ENCODE measurements around the gene UVRAG. TPM values are rescaled to one million over a fixed set of nuclear protein-coding genes. Genes with fewer than 3 reads are reported as not detected.
A peak's percentile ranks its signal among the peaks of the same experiment; 100 is the strongest.

Gene UVRAG
- 10 to 100 TPM; 18.2 to 19.9 TPM for total RNA-seq

DNA sequence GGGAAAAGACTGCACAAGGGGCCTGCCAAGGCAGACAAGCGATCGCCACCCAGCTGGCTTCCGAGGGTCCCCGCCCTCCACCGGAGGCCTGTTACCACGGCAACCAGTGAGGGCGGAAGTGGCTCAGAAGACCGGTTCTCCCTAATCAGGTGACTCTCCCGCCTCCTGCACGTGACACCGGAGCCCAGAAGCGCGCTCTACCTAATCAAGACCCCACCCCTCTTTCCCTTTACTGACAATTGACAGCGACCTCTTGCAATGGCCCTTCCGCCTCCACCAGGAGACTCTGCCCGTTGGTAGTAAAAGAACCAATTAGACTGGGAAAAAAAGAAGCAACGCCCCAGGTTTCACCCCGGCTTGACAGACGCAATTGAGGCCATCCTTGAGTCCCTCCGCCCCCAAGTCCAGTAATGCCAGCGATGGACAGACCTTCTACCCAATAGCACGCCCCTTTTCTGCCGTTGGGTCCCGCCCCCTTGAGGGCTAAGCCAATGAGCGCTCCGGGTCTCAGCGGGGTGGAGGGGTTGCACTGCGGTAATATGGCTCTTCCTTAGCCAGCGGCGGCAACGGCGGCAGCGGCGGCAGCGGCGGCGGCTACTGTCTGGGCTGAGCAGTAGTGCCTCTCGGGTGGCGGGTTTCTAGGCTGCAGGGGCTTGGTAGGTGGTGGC is at the start of gene UVRAG:
TSS of gene UVRAG (plus strand) at position 534 of the 668 bp plus-strand sequence. CDS start 198 bp downstream, outside the sequence.
- peaks cover 3% of the 10 kb centered on the region for H3K36me3 Mint-ChIP-seq (ENCODE audit: low read depth)
- no peak within 1 kb of the TSS for H3K4me3 Mint-ChIP-seq
- peak; percentile 98 for DNase-seq
- peak within 1 kb of the TSS; percentile 84 for H3K27ac Mint-ChIP-seq
- H3K27me3 Mint-ChIP-seq: no peaks in the 10 kb centered on the region
- ChIA-PET CTCF (interaction anchor here (1.2 to 5.9 kb wide), 3 partner anchors 9 to 109 kb away, joined by 5 to 59 read pairs (median 5); no protein-coding TSS in a partner anchor), POLR2A (interaction anchor here (0.9 to 1.2 kb wide), 4 partner anchors 9 to 292 kb away, joined by 3 to 4 read pairs (median 4); no protein-coding TSS in a partner anchor)
- H3K9me3 Mint-ChIP-seq: no peaks in the 10 kb centered on the region
- peaks cover 22% of the 10 kb centered on the region for H3K4me1 Mint-ChIP-seq

DNA sequence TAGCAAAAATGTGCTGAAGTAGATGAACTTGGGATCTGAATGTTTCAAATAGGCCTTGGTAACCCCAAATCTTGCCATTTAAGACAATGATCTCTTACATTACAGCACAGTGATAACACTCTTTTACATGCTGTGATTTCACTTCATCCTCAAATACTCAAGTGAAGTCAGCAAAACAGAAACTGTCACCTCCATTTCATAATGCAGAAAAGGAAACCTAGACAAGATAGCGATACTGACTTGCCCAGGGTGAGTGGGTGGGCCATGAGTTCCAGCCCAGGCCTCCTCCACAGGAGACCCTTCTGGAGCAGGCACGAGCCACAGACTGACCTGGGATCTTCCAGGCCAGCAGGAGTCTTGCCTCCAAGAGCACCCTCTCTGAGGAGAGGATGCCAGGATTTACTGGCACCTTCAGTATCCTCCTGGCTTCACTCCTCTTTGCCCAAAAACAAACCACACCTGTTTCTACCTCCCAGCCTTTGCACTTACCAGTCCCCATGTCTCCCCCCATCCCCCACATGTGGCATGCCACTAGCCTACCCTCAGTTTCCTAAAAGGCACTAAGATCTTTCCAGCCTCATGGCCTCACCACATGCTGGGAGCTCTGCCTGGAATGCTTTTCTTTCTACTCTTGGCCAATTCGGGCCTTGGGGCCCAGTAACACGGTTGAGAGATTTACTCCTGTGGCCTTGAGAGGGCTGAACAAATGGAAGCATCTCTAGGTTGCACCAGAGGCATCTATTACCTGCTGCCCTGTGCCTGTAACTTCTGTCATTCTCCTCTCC is 48.4 kb upstream of the UVRAG start:
- Mint-ChIP-seq H3K27me3 (peaks cover 24% of the 10 kb centered on the region), H3K27ac (no peak overlapping the region), H3K36me3 (ENCODE audit: low read depth) (no peaks in the 10 kb centered on the region), H3K4me3 (no peak overlapping the region), H3K4me1 (peaks cover 22% of the 10 kb centered on the region), H3K9me3 (no peaks in the 10 kb centered on the region)
- ChIA-PET CTCF (no interaction called here), POLR2A (no interaction called here)
- DNase-seq: no peak

DNA sequence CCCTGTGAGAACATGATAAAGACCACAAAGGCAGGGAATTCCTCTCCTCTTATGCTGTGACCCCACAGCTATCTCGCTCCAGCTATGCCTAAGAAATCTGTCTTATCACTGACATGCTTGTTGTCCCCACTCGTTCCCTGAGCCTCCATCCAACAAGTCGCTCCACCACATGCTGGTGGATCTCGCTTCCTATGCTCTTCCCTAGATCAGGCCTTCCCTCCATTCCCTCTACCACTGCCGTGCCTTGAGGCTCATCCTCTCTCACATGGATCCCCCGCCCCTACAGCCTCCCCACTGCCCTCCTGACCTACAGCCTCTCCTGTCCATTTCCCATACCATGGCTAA is 47.8 kb upstream of the UVRAG start:
- Mint-ChIP-seq H3K4me3 (no peak overlapping the region), H3K4me1 (peaks cover 22% of the 10 kb centered on the region), H3K9me3 (no peaks in the 10 kb centered on the region), H3K36me3 (ENCODE audit: low read depth) (no peaks in the 10 kb centered on the region), H3K27me3 (peaks cover 24% of the 10 kb centered on the region), H3K27ac (no peak overlapping the region)
- CTCF ChIA-PET: no interaction called here
- no peak for DNase-seq
- POLR2A ChIA-PET: no interaction called here

DNA sequence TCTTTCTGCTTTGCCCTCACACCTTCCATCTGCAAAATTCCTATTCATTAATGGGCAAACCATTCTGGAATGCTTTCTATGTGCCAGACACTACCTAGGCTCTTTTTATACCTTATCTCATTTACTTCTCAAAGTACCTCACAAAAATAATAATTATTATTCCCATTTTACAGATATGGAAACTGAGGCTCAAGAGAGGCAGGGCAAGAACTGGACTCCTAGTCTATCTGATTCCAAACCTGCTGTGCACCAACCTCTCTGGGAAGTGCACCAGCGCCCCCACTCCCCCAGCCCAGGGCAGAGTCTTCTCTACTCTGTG is 47.3 kb upstream of the UVRAG start:
- H3K4me1 Mint-ChIP-seq: peaks cover 22% of the 10 kb centered on the region
- H3K9me3 Mint-ChIP-seq: no peaks in the 10 kb centered on the region
- POLR2A ChIA-PET: interaction anchor here (0.8 kb wide), 1 partner anchor 9 kb away, joined by 5 read pairs; no protein-coding TSS in a partner anchor
- no peak overlapping the region for H3K4me3 Mint-ChIP-seq
- no peak for DNase-seq
- peaks cover 24% of the 10 kb centered on the region for H3K27me3 Mint-ChIP-seq
- CTCF ChIA-PET: no interaction called here
- no peak overlapping the region for H3K27ac Mint-ChIP-seq
- no peaks in the 10 kb centered on the region for H3K36me3 Mint-ChIP-seq (ENCODE audit: low read depth)

DNA sequence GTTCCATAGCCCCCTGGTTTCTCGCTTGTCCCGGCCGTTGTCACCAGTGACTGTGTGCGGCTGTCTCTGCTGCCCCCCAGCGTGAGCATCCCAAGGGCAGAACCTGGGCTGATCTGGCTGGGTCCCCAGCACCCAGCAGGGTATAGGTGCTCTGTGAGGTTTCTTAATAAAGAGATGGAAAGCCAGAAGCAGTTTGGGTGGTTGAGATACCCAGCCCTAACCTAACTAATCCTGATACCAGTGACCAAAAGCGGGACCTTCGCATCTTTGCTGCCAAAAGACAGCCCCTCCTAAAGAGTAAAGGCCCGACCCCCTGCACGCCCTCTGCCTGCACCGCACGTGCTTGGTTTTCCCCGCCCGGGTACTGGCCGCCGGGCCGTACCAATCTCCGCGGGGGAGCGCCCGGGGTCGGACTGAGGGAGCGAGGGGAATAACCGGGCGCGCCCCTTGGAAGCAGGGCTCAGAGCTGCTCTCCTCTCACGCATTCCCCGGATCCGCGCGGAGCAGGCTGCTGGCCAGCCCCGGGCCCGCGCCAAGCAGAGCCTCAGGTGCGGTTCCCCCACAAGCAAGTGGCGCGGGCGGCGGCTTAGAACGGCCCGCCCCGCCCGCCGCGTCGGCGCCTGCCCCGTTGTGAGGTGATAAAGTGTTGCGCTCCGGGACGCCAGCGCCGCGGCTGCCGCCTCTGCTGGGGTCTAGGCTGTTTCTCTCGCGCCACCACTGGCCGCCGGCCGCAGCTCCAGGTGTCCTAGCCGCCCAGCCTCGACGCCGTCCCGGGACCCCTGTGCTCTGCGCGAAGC is 46.7 kb upstream of the UVRAG start, which contains the start of gene DGAT2:
TSS of gene DGAT2 (plus strand) at position 667 of the 797 bp plus-strand sequence. CDS start 214 bp downstream, outside the sequence.
- peak; percentile 75 for DNase-seq
- no peaks in the 10 kb centered on the region for H3K36me3 Mint-ChIP-seq (ENCODE audit: low read depth)
- no peaks in the 10 kb centered on the region for H3K9me3 Mint-ChIP-seq
- no peak within 1 kb of the TSS for H3K27ac Mint-ChIP-seq
- H3K4me1 Mint-ChIP-seq: peaks cover 23% of the 10 kb centered on the region
- peaks cover 24% of the 10 kb centered on the region for H3K27me3 Mint-ChIP-seq
- ChIA-PET POLR2A (interaction anchor here (0.8 kb wide), 1 partner anchor 9 kb away, joined by 5 read pairs; no protein-coding TSS in a partner anchor), CTCF (interaction anchor here (0.6 to 1.5 kb wide), 2 partner anchors 11 to 43 kb away, joined by 3 to 4 read pairs; no protein-coding TSS in a partner anchor)
- H3K4me3 Mint-ChIP-seq: peak within 1 kb of the TSS; percentile 56

DNA sequence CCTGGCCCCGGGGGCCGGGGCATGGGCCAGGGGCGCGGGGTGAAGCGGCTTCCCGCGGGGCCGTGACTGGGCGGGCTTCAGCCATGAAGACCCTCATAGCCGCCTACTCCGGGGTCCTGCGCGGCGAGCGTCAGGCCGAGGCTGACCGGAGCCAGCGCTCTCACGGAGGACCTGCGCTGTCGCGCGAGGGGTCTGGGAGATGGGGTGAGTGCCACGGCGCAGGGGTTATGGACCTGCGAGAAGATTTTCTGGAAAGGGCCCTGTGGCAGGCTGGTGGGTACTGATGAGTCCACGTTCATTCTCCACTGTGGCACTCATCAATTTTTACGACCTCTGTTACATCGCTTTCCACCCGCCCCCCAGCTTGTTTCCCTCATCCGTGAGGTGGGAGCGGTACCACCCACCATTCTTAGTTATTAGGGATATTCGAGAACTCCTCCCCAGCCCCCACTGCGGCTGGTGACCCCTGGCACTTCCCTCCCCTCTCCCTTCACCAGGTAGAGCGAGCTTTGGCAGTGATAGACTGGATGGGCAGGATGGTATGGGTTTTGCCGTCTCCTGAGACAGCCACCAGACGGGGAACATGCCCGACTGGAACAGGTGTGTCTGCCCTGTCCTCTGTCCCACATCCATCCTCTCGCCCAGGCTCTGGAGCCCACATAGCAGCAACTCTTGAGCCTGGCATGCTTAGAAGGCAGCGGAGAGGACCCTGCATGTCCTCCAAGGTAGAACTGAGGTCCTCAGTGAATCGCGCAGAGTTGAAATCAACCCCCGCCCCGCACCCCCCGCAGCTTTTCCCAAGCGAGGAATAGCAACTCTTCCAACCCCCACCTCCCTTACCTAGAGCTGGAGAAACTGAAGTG is 45.9 kb upstream of the UVRAG start:
- Mint-ChIP-seq H3K27ac (no peak overlapping the region), H3K9me3 (no peaks in the 10 kb centered on the region), H3K36me3 (ENCODE audit: low read depth) (no peaks in the 10 kb centered on the region), H3K4me3 (peak overlapping the region; percentile 33), H3K27me3 (peaks cover 24% of the 10 kb centered on the region), H3K4me1 (peaks cover 31% of the 10 kb centered on the region)
- ChIA-PET POLR2A (interaction anchor here (0.8 kb wide), 1 partner anchor 8 kb away, joined by 5 read pairs; no protein-coding TSS in a partner anchor), CTCF (interaction anchor here (0.6 to 1.5 kb wide), 4 partner anchors 10 to 63 kb away, joined by 3 to 4 read pairs (median 4); no protein-coding TSS in a partner anchor)
- no peak for DNase-seq

DNA sequence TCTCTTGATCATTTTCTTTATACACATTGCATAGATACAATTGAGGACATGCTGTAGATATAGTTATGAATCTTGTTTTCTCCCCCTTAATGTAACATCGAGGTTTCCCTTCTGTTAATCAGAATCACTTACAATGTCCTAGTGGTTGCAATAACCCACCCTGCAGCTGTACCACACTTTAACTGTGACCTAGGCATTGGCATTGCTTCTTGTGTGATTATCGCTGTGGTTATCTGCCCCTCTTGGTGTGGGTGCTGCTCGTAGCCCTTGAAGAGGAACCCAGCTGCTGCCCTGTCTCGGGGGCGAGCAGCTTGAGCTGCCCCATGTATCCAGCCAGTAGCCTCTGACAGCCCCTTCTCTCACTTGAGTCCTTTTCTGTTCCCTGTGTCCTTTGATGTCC is 44.9 kb upstream of the UVRAG start:
- CTCF ChIA-PET: interaction anchor here (1.0 to 1.5 kb wide), 3 partner anchors 32 to 64 kb away, joined by 4 read pairs; no protein-coding TSS in a partner anchor
- Mint-ChIP-seq H3K4me1 (peaks cover 38% of the 10 kb centered on the region), H3K9me3 (no peaks in the 10 kb centered on the region), H3K27me3 (peaks cover 24% of the 10 kb centered on the region), H3K4me3 (no peak overlapping the region), H3K36me3 (ENCODE audit: low read depth) (no peaks in the 10 kb centered on the region), H3K27ac (no peak overlapping the region)
- POLR2A ChIA-PET: no interaction called here
- no peak for DNase-seq

DNA sequence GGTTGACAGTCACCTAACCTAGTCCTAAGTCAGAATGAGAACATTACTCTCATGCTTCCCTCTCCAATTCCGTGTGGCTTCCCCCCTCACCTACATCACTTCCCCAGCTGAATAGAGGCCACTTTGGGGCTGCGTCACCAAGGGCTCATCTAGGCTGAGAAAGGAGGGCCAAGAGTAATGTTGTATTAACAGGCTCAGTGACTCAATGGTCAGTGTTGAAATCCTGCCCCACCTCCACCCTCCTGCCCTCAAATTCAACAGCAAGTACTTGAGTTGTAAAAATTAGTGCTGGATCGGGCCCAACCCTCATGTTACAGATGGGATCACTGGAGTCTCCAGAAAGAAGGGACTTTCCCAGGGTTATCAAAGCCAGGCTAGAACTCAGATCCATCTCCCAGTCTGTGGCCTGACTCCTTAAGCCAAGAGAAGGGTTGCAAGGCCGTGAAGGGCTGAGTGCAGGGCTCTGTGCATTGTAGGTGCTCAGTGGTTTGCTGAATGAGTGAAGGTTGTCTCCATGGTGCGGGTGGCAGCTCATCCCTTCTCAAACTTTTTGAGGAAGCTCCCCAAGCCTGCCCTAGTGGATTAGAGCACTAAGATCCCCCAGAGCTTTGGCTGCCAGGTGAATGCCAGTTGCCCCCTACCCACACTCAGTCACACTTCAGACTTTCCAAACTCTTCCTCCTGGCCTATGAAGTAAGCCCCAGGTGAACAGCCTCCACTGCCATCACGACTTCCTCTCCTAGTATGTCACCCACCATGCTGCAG is 43.2 kb upstream of the UVRAG start:
- no peak overlapping the region for H3K4me3 Mint-ChIP-seq
- DNase-seq: no peak
- no peaks in the 10 kb centered on the region for H3K9me3 Mint-ChIP-seq
- ChIA-PET POLR2A (no interaction called here), CTCF (no interaction called here)
- no peak overlapping the region for H3K27ac Mint-ChIP-seq
- H3K27me3 Mint-ChIP-seq: peaks cover 24% of the 10 kb centered on the region
- peaks cover 40% of the 10 kb centered on the region for H3K4me1 Mint-ChIP-seq
- no peaks in the 10 kb centered on the region for H3K36me3 Mint-ChIP-seq (ENCODE audit: low read depth)

DNA sequence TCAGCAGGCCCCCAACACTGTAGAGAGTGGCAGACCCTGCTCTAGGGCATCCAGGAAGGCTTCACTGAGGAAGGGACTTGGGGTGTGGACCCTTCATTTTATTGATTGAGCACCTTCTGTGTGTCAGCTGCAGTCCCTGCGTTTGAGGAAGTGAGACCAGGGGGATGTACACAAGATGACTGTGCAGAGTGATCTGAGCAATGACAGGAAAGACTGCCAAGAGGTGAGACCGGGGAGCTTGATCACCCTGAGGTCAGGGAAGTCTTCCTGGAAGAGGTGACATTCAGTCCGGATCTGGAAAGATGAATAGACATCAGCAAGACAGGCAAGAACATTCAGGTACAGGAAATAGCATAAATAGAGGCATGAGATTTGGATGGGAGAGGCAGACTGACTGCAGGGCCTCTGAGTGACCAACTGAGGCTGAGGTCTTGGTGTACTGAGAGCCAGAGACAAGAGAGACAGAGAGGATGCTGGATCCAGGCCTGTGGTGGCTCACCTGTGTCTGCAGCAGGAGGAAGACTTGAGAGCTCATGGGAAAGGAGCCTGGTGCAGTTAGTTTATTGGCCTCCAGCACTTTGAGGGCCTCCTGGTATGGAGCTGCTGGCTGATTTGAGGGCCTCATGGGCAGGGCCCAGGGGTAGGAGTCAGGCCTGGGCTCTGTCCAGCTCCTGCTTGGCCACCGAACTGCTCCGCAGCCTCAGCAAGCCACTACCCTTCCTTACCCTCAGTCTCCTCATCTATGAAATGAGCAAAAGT is 41.2 kb upstream of the UVRAG start:
- ChIA-PET POLR2A (no interaction called here), CTCF (interaction anchor here (1.1 kb wide), 1 partner anchor 10 kb away, joined by 3 read pairs; no protein-coding TSS in a partner anchor)
- no peaks in the 10 kb centered on the region for H3K9me3 Mint-ChIP-seq
- H3K4me3 Mint-ChIP-seq: no peak overlapping the region
- H3K4me1 Mint-ChIP-seq: peaks cover 43% of the 10 kb centered on the region
- DNase-seq: peak; percentile 37
- no peaks in the 10 kb centered on the region for H3K36me3 Mint-ChIP-seq (ENCODE audit: low read depth)
- H3K27me3 Mint-ChIP-seq: peaks cover 22% of the 10 kb centered on the region
- H3K27ac Mint-ChIP-seq: peak overlapping the region; percentile 9

DNA sequence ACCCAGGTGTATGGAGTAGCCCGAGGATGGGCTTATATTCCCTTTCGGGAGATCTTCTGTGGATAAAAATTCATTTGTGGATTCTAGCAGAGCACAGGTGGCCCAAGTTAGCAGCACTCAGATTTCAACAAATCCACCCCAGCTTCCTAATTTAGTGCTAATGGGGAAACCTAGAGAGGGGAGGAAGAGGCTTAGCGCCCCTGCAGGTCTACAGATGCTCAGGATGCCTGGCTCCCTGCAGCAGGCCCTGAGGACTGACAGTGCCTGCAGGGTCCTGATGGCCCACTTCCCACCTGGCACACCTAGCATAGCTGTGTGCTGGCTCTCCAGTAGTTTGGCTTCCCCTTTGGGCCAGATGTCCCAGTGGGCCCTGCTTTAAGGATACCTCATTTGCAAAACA is 40.0 kb upstream of the UVRAG start:
- Mint-ChIP-seq H3K9me3 (no peaks in the 10 kb centered on the region), H3K4me3 (no peak overlapping the region), H3K27ac (no peak overlapping the region), H3K27me3 (peaks cover 12% of the 10 kb centered on the region), H3K4me1 (peaks cover 47% of the 10 kb centered on the region), H3K36me3 (ENCODE audit: low read depth) (no peaks in the 10 kb centered on the region)
- no peak for DNase-seq
- ChIA-PET POLR2A (interaction anchor here (0.8 kb wide), 1 partner anchor 10 kb away, joined by 3 read pairs; no protein-coding TSS in a partner anchor), CTCF (no interaction called here)

DNA sequence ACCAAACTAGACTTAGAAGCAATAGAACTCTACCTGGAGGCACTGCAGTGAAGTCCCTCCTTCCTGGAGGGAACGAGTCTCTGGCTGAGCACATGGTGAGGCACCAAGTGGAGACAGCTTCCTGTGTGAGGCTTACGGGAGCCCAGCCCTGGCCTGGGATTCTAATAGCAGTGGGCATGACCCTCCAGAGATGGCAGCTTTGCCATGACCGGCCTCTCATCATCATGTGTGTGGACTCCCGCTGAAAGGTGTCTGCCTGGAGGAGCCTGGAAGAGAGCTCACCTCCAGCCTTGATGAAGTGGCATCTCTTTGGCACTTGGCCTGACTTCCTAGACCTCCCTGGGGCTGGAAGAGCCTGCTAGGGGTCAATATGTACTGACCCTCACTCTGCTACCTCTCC is 38.5 kb upstream of the UVRAG start:
- Mint-ChIP-seq H3K4me3 (no peak overlapping the region), H3K36me3 (ENCODE audit: low read depth) (no peaks in the 10 kb centered on the region), H3K4me1 (peaks cover 50% of the 10 kb centered on the region), H3K27ac (no peak overlapping the region), H3K27me3 (peaks cover 1% of the 10 kb centered on the region), H3K9me3 (no peaks in the 10 kb centered on the region)
- CTCF ChIA-PET: interaction anchor here (0.6 kb wide), 1 partner anchor 379 kb away, joined by 3 read pairs; no protein-coding TSS in a partner anchor
- POLR2A ChIA-PET: interaction anchor here (1.2 to 1.7 kb wide), 2 partner anchors 8 to 25 kb away, joined by 5 read pairs; partner anchors contain the start of gene DGAT2
- no peak for DNase-seq
